Aorta (tissue), 5 donors: ENCODE results near the gene KRT12. TPM values are rescaled to one million over a fixed set of nuclear protein-coding genes. Genes with fewer than 3 reads are reported as not detected.

ENCODE experiments used
- ATAC-seq: fragments of 200-7000 bp; cut with Tn5 transposase; one replicate; pipeline ENCODE4 v1.9.1; 2022; ENCODE audit warnings: moderate library complexity; ENCODE audit not compliant: low FRiP score
- DNase-seq, 2 donors: peaks; one replicate each; pipeline ENCODE4 v3.0.0-alpha.2; 2020
- H3K27ac ChIP-seq, 2 donors: one replicate each; pipeline ENCODE4 v1.5.1; 2013; ENCODE audit warnings: low read length in 2 of 2, mild to moderate bottlenecking in 2 of 2, moderate library complexity in 2 of 2, control low read depth in 1 of 2, inconsistent platforms in 1 of 2, low read depth in 1 of 2
- H3K27me3 ChIP-seq, 2 donors: one replicate each; pipeline ENCODE4 v1.6.1; 2013; ENCODE audit warnings: control low read depth in 1 of 2, low read length in 1 of 2, mild to moderate bottlenecking in 1 of 2, moderate library complexity in 1 of 2; ENCODE audit not compliant: insufficient read depth in 2 of 2, control insufficient read depth in 1 of 2
- H3K36me3 ChIP-seq, 2 donors: one replicate each; pipeline ENCODE4 v1.6.1; 2013; ENCODE audit warnings: control low read depth in 1 of 2, low read length in 1 of 2, mild to moderate bottlenecking in 1 of 2; ENCODE audit not compliant: insufficient read depth in 2 of 2, control insufficient read depth in 1 of 2
- H3K4me1 ChIP-seq, 2 donors: one replicate each; pipeline ENCODE4 v1.6.1; 2013; ENCODE audit warnings: low read length in 2 of 2, control low read depth in 1 of 2, mild to moderate bottlenecking in 1 of 2, moderate library complexity in 1 of 2; ENCODE audit not compliant: insufficient read depth in 2 of 2, control insufficient read depth in 1 of 2
- H3K4me3 ChIP-seq, 2 donors: one replicate each; pipeline ENCODE4 v1.5.1; 2013; ENCODE audit warnings: low read length in 2 of 2, control low read depth in 1 of 2, mild to moderate bottlenecking in 1 of 2
- H3K9me3 ChIP-seq: one replicate; pipeline ENCODE4 v1.6.1; 2013; ENCODE audit warnings: mild to moderate bottlenecking, low read length; ENCODE audit not compliant: control insufficient read depth
- WGBS, 2 donors: extraction: QIAGEN DNeasy Blood & Tissue Kit; methylation state at CpG; one replicate each; pipeline ENCODE4 v1.1.7; 2013; 5-methylcytosine and 5-hydroxymethylcytosine counted together
- intact Hi-C, 2 donors: fragments of 100-400 bp; cut with DNase I; formaldehyde crosslinking; loops; one replicate each; pipeline versions ENCODE4 v1.14.2 to v1.15.0; 2022
- long read RNA-seq, 2 donors: library from polyadenylated mRNA; unstranded; transcript quantifications; one replicate each; pipeline ENCODE4 v2.0.0, GENCODE V29; 2020 to 2021
- polyA plus RNA-seq, 2 donors: library from polyadenylated mRNA; stranded (reverse); fragments of 200-250 nt; gene quantifications; one replicate each; pipeline ENCODE4 v1.2.3, GENCODE V29; 2013
- total RNA-seq, 2 donors: library from RNA; stranded (reverse); fragmentation: NEBNext Ultra II Directional; extraction: Animal tissue kit (Norgen Biotek cat#: 25700); gene quantifications; one replicate each; pipeline ENCODE4 v1.2.1, GENCODE V29; 2021
- donor health status: healthy with polysubstance abuse.
- donor health status: Bipolar disorder and iron deficiency.
- donor health status: DM: no; HTN: no; CAD: no.
- donor health status: DM: no; HTN: no; CAD: no.
- donor health status: DM: yes; HTN: yes; CAD: no.

KRT12 gene
- total RNA-seq, result not detected
- 1 to 10 TPM in 1 of 2 donors, not detected in 1; 1.0 TPM for polyA plus RNA-seq
- long read RNA-seq, donor 1, result 0 reads
- long read RNA-seq, donor 2, result 0 reads

DNA sequence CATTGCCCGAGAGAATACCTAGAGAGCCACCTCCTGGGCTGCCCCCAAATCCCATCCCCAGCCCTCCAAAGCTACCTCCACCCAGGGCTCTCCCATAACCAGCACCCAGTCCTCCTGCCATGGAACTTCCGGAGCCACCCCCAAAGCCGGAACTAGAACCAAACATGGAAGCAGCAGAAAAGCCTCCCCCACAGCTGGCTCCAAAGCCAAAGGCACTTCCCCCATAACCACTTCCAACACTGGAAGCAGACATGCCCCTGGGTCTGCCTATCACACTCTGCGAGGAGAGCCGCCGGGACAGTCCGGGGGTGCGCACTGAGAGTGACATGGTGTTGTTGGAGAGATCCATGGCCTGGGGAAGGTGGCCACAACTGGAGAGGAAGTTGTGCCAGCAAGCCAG, at the start of gene KRT12:
Gene KRT12 (minus strand): TSS at position 386 of the 400 bp plus-strand sequence. CDS start 37 bp downstream, at position 349.
- ATAC-seq, result no peak
- H3K4me3 ChIP-seq, result no peak within 1 kb of the TSS
- no peaks in the 10 kb centered on the region for H3K9me3 ChIP-seq
- intact Hi-C loops, result no loop called here
- no peak for DNase-seq
- WGBS, 2 donors, result 86 to 92% methylated on average over 8 of the region's 8 CpGs
- H3K27ac ChIP-seq, result no peak within 1 kb of the TSS
- no peaks in the 10 kb centered on the region for H3K27me3 ChIP-seq
- no peaks in the 10 kb centered on the region for H3K4me1 ChIP-seq
- H3K36me3 ChIP-seq, result no peaks in the 10 kb centered on the region

DNA sequence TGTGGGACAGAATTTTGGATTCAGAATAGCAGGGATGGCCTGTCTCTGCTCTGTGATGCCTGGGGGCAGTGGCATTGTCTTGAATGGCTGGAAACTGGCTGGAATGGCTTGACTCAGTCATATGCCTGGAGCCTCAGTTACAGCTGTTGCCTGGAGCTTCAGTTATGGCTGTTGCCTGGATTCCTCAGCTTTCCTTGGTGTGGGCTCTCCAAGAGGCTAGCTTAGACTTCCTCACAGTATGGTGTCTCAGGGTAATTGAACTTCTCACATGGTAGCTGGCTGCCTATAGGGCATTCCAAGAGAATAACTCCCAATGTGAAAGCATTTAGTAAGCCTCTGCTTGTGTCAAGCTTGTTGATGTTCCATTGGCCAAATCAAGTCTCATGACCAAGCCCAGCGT, 49.3 kb upstream of the KRT12 start:
- Histone ChIP-seq H3K27ac (no peak overlapping the region), H3K4me1 (no peaks in the 10 kb centered on the region), H3K36me3 (no peaks in the 10 kb centered on the region), H3K27me3 (no peaks in the 10 kb centered on the region), H3K9me3 (no peaks in the 10 kb centered on the region), H3K4me3 (no peak overlapping the region)
- intact Hi-C loops, result loop anchor here in 1 of 2 donors (10.0 kb wide), 1 partner anchor 408 kb away; no protein-coding TSS in a partner anchor
- ATAC-seq, result no peak
- DNase-seq, result no peak
- WGBS, 2 donors, result 40 to 43% methylated on average over 1 of the region's 1 CpG

DNA sequence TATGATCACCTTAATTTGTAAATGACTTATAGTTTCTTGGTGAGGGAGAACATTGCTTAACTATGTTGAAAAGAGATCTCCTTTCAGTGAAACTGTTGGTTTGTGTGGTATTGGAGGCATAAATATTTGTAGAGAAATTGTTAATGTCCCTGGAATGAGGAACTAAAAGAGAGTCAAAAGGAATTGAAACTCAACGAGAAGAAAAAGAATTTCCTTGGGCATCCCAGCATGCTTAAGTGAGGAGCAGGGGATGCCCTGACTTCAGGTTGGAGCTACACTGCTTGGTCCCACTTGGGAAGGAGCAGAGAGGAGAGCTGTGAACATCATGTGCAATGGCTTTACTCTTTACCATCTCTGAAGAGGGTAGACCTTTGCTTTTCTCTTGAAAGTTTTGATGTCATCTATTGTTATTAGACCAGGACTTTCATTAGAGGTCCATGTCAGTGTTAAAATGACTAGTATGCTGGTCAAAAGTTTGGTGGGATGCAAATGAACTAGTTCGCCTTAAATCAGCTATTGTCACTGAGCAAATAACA, 48.8 kb upstream of the KRT12 start:
- Histone ChIP-seq H3K9me3 (no peaks in the 10 kb centered on the region), H3K27ac (no peak overlapping the region), H3K27me3 (no peaks in the 10 kb centered on the region), H3K4me1 (no peaks in the 10 kb centered on the region), H3K36me3 (no peaks in the 10 kb centered on the region), H3K4me3 (no peak overlapping the region)
- DNase-seq (no peak), ATAC-seq (no peak)
- WGBS, 2 donors, result 50 to 53% methylated on average over 2 of the region's 2 CpGs
- intact Hi-C loops, result loop anchor here in 1 of 2 donors (10.0 kb wide), 1 partner anchor 409 kb away; no protein-coding TSS in a partner anchor

DNA sequence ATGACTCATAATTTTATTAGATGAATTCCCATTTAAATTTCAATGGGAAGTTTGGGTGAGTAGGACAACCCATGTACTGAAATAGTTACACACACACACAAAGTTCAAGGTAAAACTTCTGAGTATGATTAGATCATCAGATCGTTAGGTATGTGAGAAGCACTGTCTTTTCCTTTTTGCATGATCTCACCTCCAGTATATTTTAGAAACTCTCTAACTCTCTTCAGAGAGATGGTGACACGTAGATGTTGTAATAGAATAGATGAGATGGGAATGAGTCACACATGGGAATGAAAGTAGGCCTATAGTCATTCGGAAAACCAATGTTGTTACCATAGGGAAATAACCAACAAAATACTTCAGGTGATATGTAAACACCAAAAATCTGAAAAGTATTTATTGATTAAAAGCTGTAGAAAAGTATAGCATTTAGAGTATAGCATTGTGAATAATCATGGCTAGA, 48.2 kb upstream of the KRT12 start:
- ATAC-seq, result no peak
- Histone ChIP-seq H3K4me1 (peaks cover 0 to 3% of the 10 kb centered on the region in 2 donors), H3K27ac (no peak overlapping the region), H3K27me3 (no peaks in the 10 kb centered on the region), H3K36me3 (no peaks in the 10 kb centered on the region), H3K4me3 (no peak overlapping the region), H3K9me3 (no peaks in the 10 kb centered on the region)
- intact Hi-C loops, result loop anchor here in 1 of 2 donors (10.0 kb wide), 1 partner anchor 410 kb away; no protein-coding TSS in a partner anchor
- no peak for DNase-seq
- WGBS, 2 donors, result 75% methylated on average over 3 of the region's 3 CpGs

DNA sequence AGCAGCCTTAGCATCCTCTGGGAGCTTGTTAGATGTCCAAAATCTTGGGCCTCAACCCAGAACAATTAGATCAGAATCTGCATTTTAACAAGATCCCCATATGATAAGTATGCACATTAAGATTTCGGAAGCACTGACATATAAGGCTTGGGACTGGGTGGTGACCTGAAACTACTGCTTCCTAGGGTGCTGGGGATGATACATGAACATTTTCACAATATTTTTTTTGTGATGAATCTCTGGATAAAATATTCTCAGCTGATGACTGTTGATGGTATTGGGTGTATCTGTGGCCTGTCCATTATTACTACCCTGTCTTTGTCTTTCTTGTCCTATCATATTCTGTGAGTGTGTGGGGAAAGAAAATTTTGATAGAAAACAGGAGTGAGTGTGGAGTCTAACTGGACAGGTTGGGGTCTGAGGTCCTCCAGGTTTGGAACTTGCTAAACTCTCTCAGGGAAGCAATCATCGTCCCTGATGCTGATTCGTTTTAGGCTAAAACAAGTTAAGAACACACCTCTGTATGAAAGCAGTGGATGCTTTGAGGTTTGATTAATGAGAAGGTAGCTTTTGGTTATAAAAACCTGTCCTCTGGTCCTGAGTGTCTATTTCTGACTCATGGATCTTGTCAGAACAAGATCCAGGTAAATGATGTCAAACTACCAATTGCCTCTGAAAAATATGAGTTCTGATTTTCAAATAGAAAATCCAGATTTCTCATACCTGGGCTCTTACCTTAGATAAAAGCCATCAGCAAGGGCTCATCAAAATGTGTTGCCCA, 47.2 kb upstream of the KRT12 start:
- no peaks in the 10 kb centered on the region for H3K9me3 ChIP-seq
- H3K27me3 ChIP-seq, result no peaks in the 10 kb centered on the region
- no peak overlapping the region for H3K27ac ChIP-seq
- ATAC-seq (no peak), DNase-seq (no peak)
- WGBS, 2 donors, result 74 to 95% methylated on average over 3 of the region's 3 CpGs
- H3K36me3 ChIP-seq, result no peaks in the 10 kb centered on the region
- intact Hi-C loops, result loop anchor here in 1 of 2 donors (10.0 kb wide), 1 partner anchor 411 kb away; no protein-coding TSS in a partner anchor
- H3K4me3 ChIP-seq, result no peak overlapping the region
- peaks cover 0 to 7% of the 10 kb centered on the region in 2 donors for H3K4me1 ChIP-seq

DNA sequence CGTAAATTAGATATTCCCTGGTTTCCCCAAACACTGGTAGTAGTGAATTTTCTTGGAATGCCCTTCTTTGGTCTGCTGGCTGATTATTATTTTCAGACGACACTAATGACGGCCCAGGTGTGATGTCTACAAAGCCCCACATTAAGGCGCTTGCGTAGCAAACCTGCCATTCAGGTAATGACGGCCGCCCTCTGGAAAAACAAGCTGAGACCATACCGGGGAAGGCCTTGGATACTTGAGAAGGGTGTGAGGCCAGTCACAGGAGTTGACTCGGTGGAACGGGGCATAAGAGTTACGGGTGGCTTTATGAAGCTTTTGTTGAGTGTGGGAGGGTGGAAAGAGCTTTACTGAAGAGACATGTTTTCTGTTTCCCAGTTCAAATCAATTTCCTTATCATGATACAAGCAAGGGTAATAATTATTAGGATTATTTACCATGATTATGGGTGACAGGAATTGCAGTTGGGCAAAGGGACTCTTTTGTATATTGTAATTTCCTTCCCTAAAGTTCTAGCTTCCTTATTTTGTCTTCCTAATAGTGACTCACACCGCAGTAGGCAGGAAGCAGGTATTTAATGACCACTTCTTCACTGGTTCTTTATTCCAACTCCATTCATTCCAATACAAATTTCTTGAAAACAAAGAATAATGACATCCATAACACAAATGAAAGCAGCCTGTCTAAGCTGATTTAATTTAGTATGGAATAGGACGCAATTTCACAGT, 45.6 kb upstream of the KRT12 start:
- Histone ChIP-seq H3K9me3 (no peaks in the 10 kb centered on the region), H3K27ac (no peak overlapping the region), H3K27me3 (no peaks in the 10 kb centered on the region), H3K36me3 (no peaks in the 10 kb centered on the region), H3K4me1 (peaks cover 0 to 7% of the 10 kb centered on the region in 2 donors), H3K4me3 (no peak overlapping the region)
- ATAC-seq (no peak), DNase-seq (no peak)
- intact Hi-C loops, result loop anchor here in 1 of 2 donors (10.0 kb wide), 1 partner anchor 412 kb away; no protein-coding TSS in a partner anchor
- 94 to 95% methylated on average over 13 of the region's 13 CpGs for WGBS, 2 donors

DNA sequence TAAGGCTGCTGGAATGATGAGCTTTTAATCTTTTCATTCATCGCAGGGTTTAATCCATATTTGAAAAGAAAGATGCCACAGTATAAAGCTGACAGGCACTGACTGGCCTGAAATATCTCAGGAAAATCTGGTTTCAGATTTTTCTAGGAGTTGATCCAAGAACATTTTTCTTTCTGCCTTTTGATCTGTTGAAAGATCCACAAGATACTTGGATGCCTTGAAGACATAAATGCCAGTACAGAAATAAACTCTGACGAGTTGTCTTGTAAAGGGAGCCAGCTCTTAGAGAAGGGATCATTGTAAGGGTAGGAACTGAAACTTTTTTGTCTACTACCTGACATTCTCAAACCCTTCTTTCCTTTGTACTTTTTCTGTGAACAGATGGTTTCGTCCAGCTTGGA, 43.4 kb upstream of the KRT12 start:
- no peak for ATAC-seq
- WGBS, 2 donors, result 15 to 22% methylated on average over 3 of the region's 3 CpGs

DNA sequence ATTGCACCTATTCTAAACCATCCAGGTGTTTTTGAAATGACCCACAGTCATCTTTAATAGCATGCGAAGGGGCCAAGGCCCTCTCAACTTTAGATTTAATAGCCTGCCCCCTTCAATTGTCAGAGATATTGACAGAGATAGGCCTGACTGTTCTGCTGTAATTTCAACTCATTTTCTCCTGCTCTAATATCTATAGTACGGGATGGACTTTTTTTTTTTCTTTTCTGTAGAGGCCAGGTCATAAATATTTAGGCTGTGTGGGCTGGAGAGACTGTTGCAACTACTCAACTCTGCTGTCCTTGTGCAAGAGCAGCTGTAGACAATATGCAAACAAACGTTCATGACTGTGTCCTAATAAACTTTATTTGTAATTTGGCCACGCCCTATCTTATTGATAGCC, 42.7 kb upstream of the KRT12 start:
- Histone ChIP-seq H3K4me3 (no peak overlapping the region), H3K27ac (no peak overlapping the region), H3K4me1 (peaks cover 0 to 7% of the 10 kb centered on the region in 2 donors), H3K9me3 (no peaks in the 10 kb centered on the region), H3K36me3 (no peaks in the 10 kb centered on the region), H3K27me3 (no peaks in the 10 kb centered on the region)
- ATAC-seq, result no peak
- intact Hi-C loops, result loop anchor here (1.0 to 10.0 kb wide), 8 partner anchors 102 to 757 kb away; no protein-coding TSS in a partner anchor
- 54 to 55% methylated on average over 4 of the region's 4 CpGs for WGBS, 2 donors
- DNase-seq, result no peak

More for the DNA sequence above, 43.4 kb upstream of the KRT12 start:
- H3K27me3 ChIP-seq, result no peaks in the 10 kb centered on the region
- H3K36me3 ChIP-seq, result no peaks in the 10 kb centered on the region
- no peaks in the 10 kb centered on the region for H3K9me3 ChIP-seq
- intact Hi-C loops, result loop anchor here (2.0 to 10.0 kb wide), 2 partner anchors 414 to 756 kb away; no protein-coding TSS in a partner anchor
- peaks cover 0 to 7% of the 10 kb centered on the region in 2 donors for H3K4me1 ChIP-seq
- DNase-seq, result no peak
- no peak overlapping the region for H3K27ac ChIP-seq
- no peak overlapping the region for H3K4me3 ChIP-seq
